ENCODE results near the gene SPATA3. TPM values are rescaled to one million over a fixed set of nuclear protein-coding genes. Genes with fewer than 3 reads are reported as not detected.

Gene SPATA3
- total RNA-seq, 2 donors from 2014 or later, result not detected

GRCh38 chr2:231036131-231036530, 40.2 kb downstream of the SPATA3 start:
- H3K27ac Mint-ChIP-seq, result no peak overlapping the region
- H3K4me3 ChIP-seq (ENCODE audit: low read length), result no peak overlapping the region
- no peaks in the 10 kb centered on the region for H3K4me1 ChIP-seq (ENCODE audit: control insufficient read depth, insufficient read depth, low read length)
- no peaks in the 10 kb centered on the region for H3K36me3 ChIP-seq (ENCODE audit: control insufficient read depth, insufficient read depth, low read length)
- H3K9me3 Mint-ChIP-seq, result no peaks in the 10 kb centered on the region
- 76 to 88% methylated on average over 4 of the region's 4 CpGs for WGBS, 2 experiments (ENCODE audit: insufficient coverage in 1 of 2, insufficient read length in 1 of 2)
- H3K4me1 Mint-ChIP-seq, result peaks cover 10% of the 10 kb centered on the region
- H3K36me3 Mint-ChIP-seq (ENCODE audit: low read depth), result no peaks in the 10 kb centered on the region
- peaks cover 80% of the 10 kb centered on the region for H3K27me3 ChIP-seq (ENCODE audit: control insufficient read depth, insufficient read depth, low read length, poor library complexity, severe bottlenecking)
- H3K9ac ChIP-seq (ENCODE audit: extremely low read depth, low read length, poor library complexity, severe bottlenecking), result no peak overlapping the region
- no peak for DNase-seq
- no peak for TF ChIP-seq CTCF (conservative IDR thresholded peaks at IDR 0.05)
- peak overlapping the region; percentile 29 for H3K4me3 Mint-ChIP-seq
- H3K9me3 ChIP-seq (ENCODE audit: control insufficient read depth, low read length), result no peaks in the 10 kb centered on the region
- H3K27me3 Mint-ChIP-seq (ENCODE audit: insufficient read depth), result peaks cover 78% of the 10 kb centered on the region
- no peak overlapping the region for H3K27ac ChIP-seq (ENCODE audit: low read depth, low read length)

- Histone ChIP-seq H3K27me3 (ENCODE audit: control insufficient read depth, insufficient read depth, low read length, poor library complexity, severe bottlenecking) (peaks cover 76% of the 10 kb centered on the region), H3K27ac (ENCODE audit: low read depth, low read length) (no peak overlapping the region), H3K36me3 (ENCODE audit: control insufficient read depth, insufficient read depth, low read length) (no peaks in the 10 kb centered on the region), H3K9ac (ENCODE audit: extremely low read depth, low read length, poor library complexity, severe bottlenecking) (no peak overlapping the region), H3K4me3 (ENCODE audit: low read length) (no peak overlapping the region), H3K9me3 (ENCODE audit: control insufficient read depth, low read length) (no peaks in the 10 kb centered on the region), H3K4me1 (ENCODE audit: control insufficient read depth, insufficient read depth, low read length) (no peaks in the 10 kb centered on the region)
- H3K27ac Mint-ChIP-seq, result no peak overlapping the region
- H3K4me1 Mint-ChIP-seq, result peaks cover 10% of the 10 kb centered on the region
- H3K9me3 Mint-ChIP-seq, result no peaks in the 10 kb centered on the region
- peak overlapping the region; percentile 29 for H3K4me3 Mint-ChIP-seq
- peaks cover 78% of the 10 kb centered on the region for H3K27me3 Mint-ChIP-seq (ENCODE audit: insufficient read depth)
- WGBS, 2 experiments (ENCODE audit: insufficient coverage in 1 of 2, insufficient read length in 1 of 2), result 78 to 79% methylated on average over 6 to 11 of the region's 12 CpGs
- no peaks in the 10 kb centered on the region for H3K36me3 Mint-ChIP-seq (ENCODE audit: low read depth)
- TF ChIP-seq CTCF (conservative IDR thresholded peaks at IDR 0.05), result no peak
- no peak for DNase-seq
Observed at GRCh38 chr2:231036578-231037106, 40.7 kb downstream of the SPATA3 start.

GRCh38 chr2:231037202-231037730, 41.3 kb downstream of the SPATA3 start, which contains the start of gene C2orf72:
Gene C2orf72 (plus strand): TSS chr2:231037523. CDS start chr2:231037566, 43 bp downstream.
- Mint-ChIP-seq H3K27me3 (ENCODE audit: insufficient read depth) (peaks cover 72% of the 10 kb centered on the region), H3K27ac (no peak within 1 kb of the TSS), H3K9me3 (no peaks in the 10 kb centered on the region), H3K4me3 (peak within 1 kb of the TSS; percentile 46), H3K36me3 (ENCODE audit: low read depth) (no peaks in the 10 kb centered on the region), H3K4me1 (peaks cover 10% of the 10 kb centered on the region)
- Histone ChIP-seq H3K4me1 (ENCODE audit: control insufficient read depth, insufficient read depth, low read length) (no peaks in the 10 kb centered on the region), H3K4me3 (ENCODE audit: low read length) (peak within 1 kb of the TSS; percentile 69), H3K9me3 (ENCODE audit: control insufficient read depth, low read length) (no peaks in the 10 kb centered on the region), H3K9ac (ENCODE audit: extremely low read depth, low read length, poor library complexity, severe bottlenecking) (no peak within 1 kb of the TSS), H3K36me3 (ENCODE audit: control insufficient read depth, insufficient read depth, low read length) (no peaks in the 10 kb centered on the region), H3K27ac (ENCODE audit: low read depth, low read length) (no peak within 1 kb of the TSS), H3K27me3 (ENCODE audit: control insufficient read depth, insufficient read depth, low read length, poor library complexity, severe bottlenecking) (peaks cover 72% of the 10 kb centered on the region)
- peak; percentile 70 for DNase-seq
- TF ChIP-seq CTCF (conservative IDR thresholded peaks at IDR 0.05), result no peak
- WGBS, 2 experiments (ENCODE audit: insufficient coverage in 1 of 2, insufficient read length in 1 of 2), result 0 to 3% methylated on average over 14 to 61 of the region's 61 CpGs

Measured in endodermal cell (in vitro differentiated cells).